PC-9 (cell line): Measurements from ENCODE around the gene LCN9. TPM values are rescaled to one million over a fixed set of nuclear protein-coding genes. Genes with fewer than 3 reads are reported as not detected.

Experiments
- BruUV-seq: library from RNA; stranded (reverse); fragments of 400-500 nt; replicated peaks from 2 replicates; lab custom pipeline; 2021; lab: Mats Ljungman, UMichigan
- CTCF ChIA-PET: fragments of 300-600 bp; sonication (Branson Sonifier 250); formaldehyde crosslinking; loops from one replicate; lab custom pipeline; 2022; ENCODE audit warnings: antibody characterized with exemption; lab: Charles Lee
- POLR2A ChIA-PET: fragments of 300-600 bp; sonication (Branson Sonifier 250); formaldehyde crosslinking; loops from one replicate; lab custom pipeline; 2022; ENCODE audit warnings: antibody characterized with exemption; ENCODE audit not compliant: unreplicated experiment; lab: Charles Lee
- DNase-seq, 2 experiments: peaks; one replicate each; pipeline versions ENCODE4 v3.0.0 to v3.0.0-alpha.2; 2015 to 2022; ENCODE audit warnings: mixed read lengths in 1 of 2
- H2AFZ ChIP-seq: fragments of 200-600 bp; sonication (generic); 2 replicates; pipeline ENCODE4 v1.8.1; 2017; ENCODE audit warnings: antibody characterized with exemption
- H3F3A ChIP-seq: fragments of 200-600 bp; sonication (generic); 2 replicates; pipeline ENCODE4 v1.8.1; 2017; ENCODE audit warnings: antibody characterized with exemption, mild to moderate bottlenecking, low read depth; ENCODE audit not compliant: insufficient read depth
- H3K27ac ChIP-seq: fragments of 200-600 bp; sonication (generic); 2 replicates; pipeline ENCODE4 v1.6.1; 2016; ENCODE audit warnings: mixed run types
- H3K27me3 ChIP-seq: fragments of 200-600 bp; sonication (generic); 2 replicates; pipeline ENCODE4 v1.6.1; 2016; ENCODE audit warnings: low read depth, mixed run types; ENCODE audit not compliant: insufficient read depth
- H3K36me3 ChIP-seq: fragments of 200-600 bp; sonication (generic); 2 replicates; pipeline ENCODE4 v1.6.1; 2016; ENCODE audit warnings: low read depth, mixed run types
- H3K4me1 ChIP-seq: fragments of 200-600 bp; sonication (generic); replicated peaks from 2 replicates; pipeline ENCODE4 v1.6.1; 2016; ENCODE audit warnings: mixed run types; ENCODE audit not compliant: insufficient read depth
- H3K4me2 ChIP-seq: fragments of 200-600 bp; sonication (generic); 2 replicates; pipeline ENCODE4 v1.6.1; 2017; ENCODE audit warnings: mixed run types
- H3K4me3 ChIP-seq: fragments of 200-600 bp; sonication (generic); 2 replicates; pipeline ENCODE4 v1.6.1; 2016; ENCODE audit warnings: mixed run types
- H3K79me2 ChIP-seq: fragments of 200-600 bp; sonication (generic); 2 replicates; pipeline ENCODE4 v1.6.1; 2017; ENCODE audit warnings: low read depth, mixed run types
- H3K9me2 ChIP-seq: fragments of 200-600 bp; sonication (generic); 2 replicates; pipeline ENCODE4 v1.8.1; 2017; ENCODE audit warnings: mild to moderate bottlenecking; ENCODE audit not compliant: insufficient read depth
- H3K9me3 ChIP-seq: fragments of 200-600 bp; sonication (generic); 2 replicates; pipeline ENCODE4 v1.8.1; 2016; ENCODE audit warnings: low read depth; ENCODE audit not compliant: insufficient read depth
- H4K20me1 ChIP-seq: fragments of 200-600 bp; sonication (generic); 2 replicates; pipeline ENCODE4 v1.8.1; 2017; ENCODE audit not compliant: insufficient read depth
- CTCF ChIP-seq: fragments of 200-600 bp; sonication (generic); conservative IDR thresholded peaks from 2 replicates; pipeline ENCODE4 v1.6.1; 2017; ENCODE audit warnings: mixed run types, antibody characterized with exemption, mild to moderate bottlenecking, moderate library complexity
- EZH2 ChIP-seq: fragments of 200-600 bp; sonication (generic); IDR thresholded peaks from 2 replicates; pipeline ENCODE4 v1.8.0; 2017; ENCODE audit warnings: antibody characterized with exemption, low read depth
- intact Hi-C: fragments of 100-400 bp; cut with micrococcal nuclease; formaldehyde crosslinking; loops from one replicate; pipeline ENCODE4 v1.10.0; 2022; ENCODE audit not compliant: unreplicated experiment
- total RNA-seq: library from RNA; stranded (reverse); gene quantifications from 2 replicates; pipeline ENCODE4 v1.2.3, GENCODE V29; 2021

LCN9 gene
- total RNA-seq, 1 experiment from 2014 or later, result not detected

GRCh38 chr9:135711881-135712280, 48.8 kb downstream of the LCN9 start:
- Histone ChIP-seq H3K9me2 (no peaks in the 10 kb centered on the region), H4K20me1 (no peaks in the 10 kb centered on the region), H3K36me3 (no peaks in the 10 kb centered on the region), H3K27ac (no peak overlapping the region), H3K4me3 (no peak overlapping the region), H3K9me3 (no peaks in the 10 kb centered on the region), H2AFZ (no peak overlapping the region), H3K4me1 (no peaks in the 10 kb centered on the region), H3K79me2 (no peaks in the 10 kb centered on the region), H3K27me3 (peaks cover 91% of the 10 kb centered on the region), H3F3A (no peaks in the 10 kb centered on the region), H3K4me2 (no peak overlapping the region)
- TF ChIP-seq EZH2 (no peak), CTCF (no peak)
- intact Hi-C loops, result no loop called here
- ChIA-PET CTCF (no interaction called here), POLR2A (no interaction called here)
- DNase-seq, result no peak
- no TSS peak for BruUV-seq

- CTCF ChIA-PET, result no interaction called here
These were observed 49.6 kb downstream of the LCN9 start for GRCh38 chr9:135712613-135713295.

GRCh38 chr9:135714242-135715055, 51.3 kb downstream of the LCN9 start:
- Histone ChIP-seq H2AFZ (no peak overlapping the region), H3K27ac (no peak overlapping the region), H3K4me1 (no peaks in the 10 kb centered on the region), H3K9me3 (no peaks in the 10 kb centered on the region), H3K79me2 (no peaks in the 10 kb centered on the region), H3K9me2 (no peaks in the 10 kb centered on the region), H3K4me2 (no peak overlapping the region), H4K20me1 (no peaks in the 10 kb centered on the region), H3K27me3 (peaks cover 91% of the 10 kb centered on the region), H3K36me3 (no peaks in the 10 kb centered on the region), H3K4me3 (no peak overlapping the region), H3F3A (no peaks in the 10 kb centered on the region)
- no peak for DNase-seq
- ChIA-PET CTCF (no interaction called here), POLR2A (no interaction called here)
- TF ChIP-seq CTCF, result no peak
- TF ChIP-seq EZH2, result no peak
- no TSS peak for BruUV-seq
- intact Hi-C loops, result no loop called here

More at GRCh38 chr9:135712613-135713295, 49.6 kb downstream of the LCN9 start:
- no peak overlapping the region for H3K27ac ChIP-seq
- no peaks in the 10 kb centered on the region for H3K4me1 ChIP-seq
- POLR2A ChIA-PET, result no interaction called here
- H4K20me1 ChIP-seq, result no peaks in the 10 kb centered on the region
- peaks cover 91% of the 10 kb centered on the region for H3K27me3 ChIP-seq
- no peak overlapping the region for H3K4me3 ChIP-seq
- TF ChIP-seq CTCF (no peak), EZH2 (no peak)
- H3F3A ChIP-seq, result no peaks in the 10 kb centered on the region
- no peak overlapping the region for H2AFZ ChIP-seq
- DNase-seq, result no peak
- no peak overlapping the region for H3K4me2 ChIP-seq
- no peaks in the 10 kb centered on the region for H3K36me3 ChIP-seq
- H3K9me3 ChIP-seq, result no peaks in the 10 kb centered on the region
- no TSS peak for BruUV-seq
- H3K9me2 ChIP-seq, result no peaks in the 10 kb centered on the region
- intact Hi-C loops, result no loop called here
- H3K79me2 ChIP-seq, result no peaks in the 10 kb centered on the region
